RWPE2 (cell line): ENCODE measurements around the gene PANK3.

Source experiments
- ATAC-seq: fragments of 200-7000 bp; cut with Tn5 transposase; 3 replicates; pipeline ENCODE4 v1.9.1; 2021; ENCODE audit warnings: low read depth
- DNase-seq: peaks from one replicate; pipeline ENCODE4 v3.0.0-alpha.2; 2020; ENCODE audit warnings: low spot score
- H3K27ac ChIP-seq: fragments of 450-650 bp; 2 replicates; pipeline ENCODE4 v1.5.1; 2017; ENCODE audit warnings: mild to moderate bottlenecking; ENCODE audit not compliant: poor library complexity, severe bottlenecking
- H3K27me3 ChIP-seq: fragments of 250-450 bp; sonication (Bioruptor Pico); 2 replicates; pipeline ENCODE4 v1.5.1; 2021; ENCODE audit warnings: mild to moderate bottlenecking, moderate library complexity; ENCODE audit not compliant: insufficient read depth, poor library complexity, severe bottlenecking
- H3K36me3 ChIP-seq: fragments of 250-450 bp; sonication (Bioruptor Pico); 2 replicates; pipeline ENCODE4 v1.5.1; 2020; ENCODE audit warnings: low read depth, mild to moderate bottlenecking, moderate library complexity
- H3K4me1 ChIP-seq: fragments of 250-450 bp; sonication (Bioruptor Pico); 2 replicates; pipeline ENCODE4 v1.5.1; 2021; ENCODE audit warnings: mild to moderate bottlenecking, moderate library complexity; ENCODE audit not compliant: insufficient read depth, poor library complexity, severe bottlenecking
- H3K4me3 ChIP-seq: fragments of 250-450 bp; sonication (Bioruptor Pico); 2 replicates; pipeline ENCODE4 v1.5.1; 2021; ENCODE audit warnings: mild to moderate bottlenecking, moderate library complexity; ENCODE audit not compliant: severe bottlenecking
- H3K9me3 ChIP-seq: fragments of 250-450 bp; sonication (Bioruptor Pico); 2 replicates; pipeline ENCODE4 v1.5.1; 2021; ENCODE audit warnings: mild to moderate bottlenecking, moderate library complexity; ENCODE audit not compliant: severe bottlenecking
- TF ChIP-seq, protein P1 (sequence below): fragments of 450-650 bp; IDR thresholded peaks from one replicate; pipeline ENCODE4 v1.5.1; 2017; ENCODE audit warnings: mild to moderate bottlenecking, moderate library complexity; ENCODE audit not compliant: poor library complexity, severe bottlenecking

The PANK3 gene

DNA sequence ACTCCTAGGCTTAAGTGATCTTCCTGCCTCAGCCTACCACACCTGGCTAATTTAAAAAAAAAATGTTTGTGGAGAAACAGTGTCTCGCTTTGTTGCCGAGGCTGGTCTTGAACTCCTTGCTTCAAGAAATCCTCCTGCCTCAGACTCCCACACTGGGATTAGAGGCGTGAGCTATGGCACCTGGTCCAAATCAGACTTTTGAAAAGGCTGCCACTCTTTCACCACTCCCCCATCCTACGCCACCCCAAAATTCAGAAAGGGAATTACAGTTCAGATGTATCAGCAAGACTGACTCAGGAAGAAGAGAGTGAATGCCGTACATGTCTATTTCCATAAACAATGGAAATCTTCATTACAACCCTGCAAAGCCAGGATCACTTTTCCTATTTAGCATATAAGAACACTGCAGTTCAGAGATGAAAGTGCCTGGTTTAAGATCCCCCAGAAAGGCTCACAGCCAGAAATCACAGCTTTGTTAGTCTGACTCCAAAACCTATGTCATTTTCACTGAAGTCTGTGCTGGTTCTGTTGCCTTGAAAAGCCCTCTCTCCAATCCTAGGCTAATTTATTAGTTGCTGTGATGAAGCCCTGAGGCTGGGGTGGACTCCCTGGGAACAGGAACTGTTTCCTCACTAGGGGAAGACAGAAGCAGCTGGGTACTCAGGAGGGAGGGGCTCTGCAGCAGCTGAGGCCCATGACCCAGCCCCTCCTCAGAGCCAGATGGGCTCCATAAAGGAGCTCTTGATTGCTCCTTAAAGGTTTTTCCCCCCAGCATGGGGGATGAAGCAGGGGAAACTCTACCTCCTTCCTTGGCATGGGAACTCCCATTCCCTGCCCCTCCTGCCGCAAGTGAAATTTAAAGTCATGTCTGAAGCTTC lies 46.9 kb downstream of the PANK3 start:
- no peaks in the 10 kb centered on the region for H3K9me3 ChIP-seq
- DNase-seq = no peak
- H3K36me3 ChIP-seq = no peaks in the 10 kb centered on the region
- ATAC-seq = no peak
- TF ChIP-seq, protein P1, sequence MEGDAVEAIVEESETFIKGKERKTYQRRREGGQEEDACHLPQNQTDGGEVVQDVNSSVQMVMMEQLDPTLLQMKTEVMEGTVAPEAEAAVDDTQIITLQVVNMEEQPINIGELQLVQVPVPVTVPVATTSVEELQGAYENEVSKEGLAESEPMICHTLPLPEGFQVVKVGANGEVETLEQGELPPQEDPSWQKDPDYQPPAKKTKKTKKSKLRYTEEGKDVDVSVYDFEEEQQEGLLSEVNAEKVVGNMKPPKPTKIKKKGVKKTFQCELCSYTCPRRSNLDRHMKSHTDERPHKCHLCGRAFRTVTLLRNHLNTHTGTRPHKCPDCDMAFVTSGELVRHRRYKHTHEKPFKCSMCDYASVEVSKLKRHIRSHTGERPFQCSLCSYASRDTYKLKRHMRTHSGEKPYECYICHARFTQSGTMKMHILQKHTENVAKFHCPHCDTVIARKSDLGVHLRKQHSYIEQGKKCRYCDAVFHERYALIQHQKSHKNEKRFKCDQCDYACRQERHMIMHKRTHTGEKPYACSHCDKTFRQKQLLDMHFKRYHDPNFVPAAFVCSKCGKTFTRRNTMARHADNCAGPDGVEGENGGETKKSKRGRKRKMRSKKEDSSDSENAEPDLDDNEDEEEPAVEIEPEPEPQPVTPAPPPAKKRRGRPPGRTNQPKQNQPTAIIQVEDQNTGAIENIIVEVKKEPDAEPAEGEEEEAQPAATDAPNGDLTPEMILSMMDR = no peak
- peaks cover 26% of the 10 kb centered on the region for H3K27me3 ChIP-seq
- H3K4me1 ChIP-seq = no peaks in the 10 kb centered on the region
- no peak overlapping the region for H3K27ac ChIP-seq
- H3K4me3 ChIP-seq = no peak overlapping the region

DNA sequence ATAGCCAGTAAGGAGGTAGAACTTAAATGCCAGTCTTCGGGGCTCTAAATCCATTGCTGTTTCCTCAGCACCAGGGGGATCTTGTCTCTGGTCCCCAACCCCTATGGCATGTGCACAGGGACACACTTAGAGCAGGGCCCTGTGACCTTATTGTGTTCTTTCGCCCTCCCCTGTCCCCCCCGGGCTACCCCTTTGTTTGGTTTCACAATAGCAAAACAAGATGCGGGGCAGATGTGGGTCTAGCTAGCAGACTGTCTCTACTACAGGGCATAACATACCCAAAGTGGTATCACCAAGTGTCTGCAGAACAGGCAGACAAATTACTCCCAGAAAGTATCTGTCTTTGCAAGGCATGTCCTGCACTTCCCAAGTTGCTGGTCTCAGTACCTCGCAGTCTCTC lies 48.0 kb downstream of the PANK3 start:
- ATAC-seq (no peak), DNase-seq (no peak)
- Histone ChIP-seq H3K27me3 (peaks cover 26% of the 10 kb centered on the region), H3K27ac (no peak overlapping the region), H3K9me3 (no peaks in the 10 kb centered on the region), H3K36me3 (no peaks in the 10 kb centered on the region), H3K4me1 (no peaks in the 10 kb centered on the region), H3K4me3 (no peak overlapping the region)
- TF ChIP-seq, protein P1 = no peak

DNA sequence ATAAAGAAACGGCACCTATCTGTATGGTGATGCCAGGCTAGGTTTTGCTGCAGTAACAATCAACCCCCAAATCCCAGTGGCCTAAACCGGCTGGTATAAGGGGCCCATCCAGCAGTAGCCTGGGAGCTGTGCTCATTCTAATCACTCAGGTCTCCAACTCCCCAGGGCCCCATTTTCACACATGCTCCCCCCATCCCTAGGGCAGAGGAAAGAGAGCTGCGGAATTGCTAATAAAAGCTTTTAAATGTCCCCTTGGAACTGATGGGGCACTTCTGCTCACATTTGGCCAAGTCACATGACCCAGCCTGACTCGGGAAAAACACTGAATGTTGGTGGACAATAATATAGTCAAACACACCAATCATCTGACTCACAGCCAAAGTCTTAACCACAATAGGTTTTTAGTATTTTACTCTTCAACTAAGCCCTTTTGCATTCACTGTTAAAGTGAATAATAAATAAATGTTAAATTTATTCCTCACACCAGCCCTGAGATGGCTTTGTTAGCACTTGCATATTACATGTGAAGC lies 48.5 kb downstream of the PANK3 start:
- no peak for DNase-seq
- no peak overlapping the region for H3K4me3 ChIP-seq
- no peak overlapping the region for H3K27ac ChIP-seq
- ATAC-seq = no peak
- TF ChIP-seq, protein P1 = no peak
- no peaks in the 10 kb centered on the region for H3K4me1 ChIP-seq
- no peaks in the 10 kb centered on the region for H3K36me3 ChIP-seq
- no peaks in the 10 kb centered on the region for H3K9me3 ChIP-seq
- peaks cover 26% of the 10 kb centered on the region for H3K27me3 ChIP-seq

DNA sequence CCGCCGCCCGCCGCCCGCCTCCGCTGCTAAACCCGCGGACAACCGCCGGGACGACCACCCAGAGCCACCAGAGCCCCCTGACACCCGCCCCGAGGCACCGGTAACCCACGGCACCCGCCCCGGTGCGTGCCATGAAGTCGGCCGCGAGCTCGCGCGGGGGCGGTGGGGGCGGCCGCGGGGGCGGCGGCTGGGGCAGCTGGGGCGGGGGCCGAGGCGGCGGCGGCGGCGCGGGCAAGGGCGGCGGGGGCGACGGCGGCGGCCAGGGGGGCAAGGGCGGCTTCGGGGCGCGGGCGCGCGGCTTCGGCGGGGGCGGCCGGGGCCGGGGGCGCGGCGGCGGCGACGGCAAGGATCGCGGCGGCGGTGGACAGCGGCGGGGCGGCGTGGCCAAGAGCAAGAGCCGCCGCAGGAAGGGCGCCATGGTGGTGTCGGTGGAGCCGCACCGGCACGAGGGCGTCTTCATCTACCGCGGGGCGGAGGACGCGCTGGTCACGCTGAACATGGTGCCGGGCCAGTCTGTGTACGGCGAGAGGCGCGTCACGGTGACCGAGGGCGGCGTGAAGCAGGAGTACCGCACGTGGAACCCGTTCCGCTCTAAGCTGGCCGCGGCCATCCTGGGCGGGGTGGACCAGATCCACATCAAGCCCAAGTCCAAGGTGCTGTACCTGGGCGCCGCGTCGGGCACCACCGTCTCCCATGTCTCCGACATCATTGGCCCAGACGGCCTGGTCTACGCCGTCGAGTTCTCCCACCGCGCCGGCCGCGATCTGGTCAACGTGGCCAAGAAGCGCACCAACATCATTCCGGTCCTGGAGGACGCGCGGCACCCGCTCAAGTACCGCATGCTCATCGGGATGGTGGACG lies 49.6 kb downstream of the PANK3 start:
- Histone ChIP-seq H3K27me3 (peaks cover 26% of the 10 kb centered on the region), H3K27ac (no peak overlapping the region), H3K9me3 (no peaks in the 10 kb centered on the region), H3K4me1 (no peaks in the 10 kb centered on the region), H3K4me3 (peak overlapping the region; percentile 24), H3K36me3 (no peaks in the 10 kb centered on the region)
- TF ChIP-seq, protein P1 = no peak
- DNase-seq (no peak), ATAC-seq (peak; percentile 37)
